HG02610 (cell line): ENCODE data around the gene DYNC2LI1.

ENCODE experiments used
- ATAC-seq: cut with Tn5 transposase; IDR thresholded peaks from one replicate; pipeline ENCODE4 v1.9.1; 2021; ENCODE audit warnings: mild to moderate bottlenecking, moderate library complexity; ENCODE audit not compliant: unreplicated experiment

DYNC2LI1 gene

DNA sequence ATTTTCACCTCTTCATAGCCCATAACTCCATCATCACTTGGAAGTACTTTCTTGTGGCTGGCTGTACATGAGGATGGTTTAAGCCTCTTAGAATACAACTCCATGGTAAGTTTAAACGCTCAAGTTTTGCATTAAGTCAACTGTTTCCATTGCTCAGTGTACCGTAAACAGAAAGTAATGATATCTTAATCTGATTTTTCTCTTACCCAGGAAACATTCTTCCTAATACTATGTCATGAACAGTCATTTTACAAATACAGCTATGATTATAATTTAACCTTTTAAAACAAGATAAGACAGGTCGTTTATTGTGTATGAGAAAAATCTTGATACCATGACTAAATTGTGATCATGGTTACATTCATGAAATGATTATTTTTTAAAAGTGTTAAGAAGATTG is 11.6 kb upstream of the DYNC2LI1 start:
- no peak for ATAC-seq

DNA sequence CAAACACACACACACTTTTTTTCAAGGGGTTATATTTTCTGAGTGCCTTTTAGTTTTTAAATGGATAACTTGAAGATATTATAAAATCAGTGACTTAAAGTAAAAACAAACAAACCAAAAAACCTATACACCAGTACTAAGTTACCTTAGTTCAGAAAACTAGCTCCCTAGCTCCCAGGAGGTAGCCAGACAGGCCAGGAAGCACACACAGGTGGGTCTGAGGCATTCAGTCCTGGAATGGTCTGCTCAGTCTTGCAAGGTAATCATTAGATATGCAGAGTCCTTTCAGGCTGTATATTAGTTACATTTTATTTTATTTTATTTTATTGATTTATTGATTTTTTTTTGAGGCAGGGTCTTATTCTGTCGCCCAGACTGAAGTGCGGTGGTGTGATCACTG is 10.7 kb upstream of the DYNC2LI1 start:
- ATAC-seq: no peak

DNA sequence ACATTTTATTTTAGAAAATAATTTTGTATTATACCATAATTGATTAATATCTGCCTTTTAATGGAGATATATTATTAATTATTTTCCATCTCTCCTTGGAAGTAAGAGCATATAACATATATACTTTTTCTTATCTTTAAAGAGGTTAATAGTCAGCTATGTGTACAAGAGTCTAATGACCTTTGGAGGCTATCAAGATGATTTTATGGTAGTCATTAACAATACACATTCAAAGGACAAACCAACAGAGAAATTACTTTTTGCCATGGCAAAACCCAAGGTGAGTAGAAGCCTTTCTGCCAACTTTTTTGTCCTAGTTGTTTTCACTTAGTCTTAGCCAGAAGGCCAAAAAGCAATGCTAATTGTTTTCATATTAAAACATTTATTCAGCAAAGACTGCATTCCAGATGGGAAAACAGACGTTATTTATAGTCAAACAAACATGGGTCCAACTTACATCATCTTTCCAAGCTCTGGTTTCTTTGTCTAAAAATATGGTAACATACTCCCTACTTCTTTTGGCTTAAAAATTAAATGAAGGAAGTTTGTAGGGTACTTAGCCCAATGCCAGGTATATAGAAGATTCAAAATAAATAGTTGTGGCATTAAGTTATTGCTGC is 9.6 kb upstream of the DYNC2LI1 start:
- no peak for ATAC-seq

DNA sequence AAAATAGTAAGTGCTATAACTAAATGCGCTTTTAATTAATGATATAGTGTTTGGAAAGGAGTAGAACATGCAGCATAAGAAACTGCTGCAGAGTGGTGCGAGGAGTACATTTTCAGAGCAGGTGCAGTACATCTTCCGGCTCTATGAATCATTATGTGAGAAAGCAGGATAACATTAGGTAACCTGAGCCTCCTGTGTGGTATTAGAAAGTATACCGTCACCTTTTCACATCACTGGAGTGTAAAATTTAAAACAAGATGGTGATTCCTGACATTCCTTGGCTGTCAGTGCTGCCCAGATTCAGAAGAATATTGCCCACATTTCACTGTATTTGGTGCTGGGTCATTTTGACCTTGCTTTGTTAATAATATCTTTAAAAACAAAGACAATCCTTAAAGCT is 7.8 kb upstream of the DYNC2LI1 start:
- ATAC-seq: no peak

DNA sequence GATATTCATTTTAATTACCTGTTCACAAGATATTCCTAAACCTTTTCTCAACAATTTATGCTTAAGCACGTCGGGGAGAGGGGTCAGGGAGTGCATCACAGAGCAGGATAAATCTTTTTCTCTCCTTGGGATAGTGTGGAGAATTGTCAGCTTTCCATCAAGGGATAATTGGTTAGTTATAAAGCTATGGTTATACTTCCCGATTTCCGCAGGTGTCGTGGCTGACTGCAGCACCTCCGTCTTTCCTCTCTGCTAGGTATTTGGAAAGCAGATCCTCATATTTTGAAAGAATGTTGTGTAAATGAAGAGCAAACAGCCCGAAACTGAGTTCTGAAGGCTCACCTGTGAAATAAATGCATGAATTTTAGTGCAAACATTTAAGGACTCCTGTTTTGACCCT is 778 bp downstream of the DYNC2LI1 start:
- ATAC-seq: no peak

DNA sequence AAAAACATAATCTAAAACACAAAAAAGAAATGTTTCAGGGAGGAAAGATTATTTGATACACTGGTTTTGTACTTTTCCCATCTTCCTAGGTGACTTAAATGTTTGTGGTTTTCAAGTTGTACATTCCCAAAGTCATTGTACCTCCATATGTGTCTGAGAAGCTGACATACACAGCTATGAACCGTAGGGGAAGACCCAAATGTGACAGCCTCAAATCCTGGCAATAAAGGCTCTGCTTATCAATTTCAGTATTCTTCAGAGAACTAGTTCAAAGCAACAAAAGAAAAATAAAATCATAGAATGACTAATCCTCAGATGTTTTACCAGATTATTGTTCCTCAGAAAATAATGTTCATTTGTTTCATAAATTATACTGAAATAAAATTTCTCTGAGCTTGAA is 2.5 kb downstream of the DYNC2LI1 start:
- no peak for ATAC-seq

DNA sequence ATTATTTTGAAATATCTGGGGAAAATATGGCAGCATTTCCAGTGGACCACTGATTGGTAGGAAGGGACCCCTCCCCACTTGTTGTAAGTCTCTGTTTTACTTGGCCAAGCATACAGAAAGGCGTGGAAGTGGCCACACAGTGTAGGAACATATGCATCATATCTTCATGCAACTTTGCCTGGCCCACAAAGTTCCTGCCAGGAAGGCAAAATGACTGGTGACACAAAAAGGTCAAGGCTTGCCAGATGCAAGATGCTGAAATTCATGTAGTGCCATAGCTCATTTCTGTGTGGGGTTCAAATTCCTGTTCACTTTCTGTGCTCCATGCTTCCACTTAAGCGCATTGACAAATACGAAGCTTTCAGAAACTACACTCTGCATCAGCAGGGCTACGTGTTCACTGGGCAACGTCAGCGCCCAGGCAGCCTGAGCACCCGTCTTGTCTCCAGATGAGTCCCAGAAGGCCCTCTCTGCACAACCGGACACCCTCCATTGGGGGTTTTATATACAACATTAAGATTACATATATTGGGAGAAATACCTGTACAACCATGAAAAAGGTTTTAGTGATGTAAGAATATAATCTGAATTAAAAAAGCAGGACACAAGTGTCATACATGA is 3.6 kb downstream of the DYNC2LI1 start:
- ATAC-seq: no peak

DNA sequence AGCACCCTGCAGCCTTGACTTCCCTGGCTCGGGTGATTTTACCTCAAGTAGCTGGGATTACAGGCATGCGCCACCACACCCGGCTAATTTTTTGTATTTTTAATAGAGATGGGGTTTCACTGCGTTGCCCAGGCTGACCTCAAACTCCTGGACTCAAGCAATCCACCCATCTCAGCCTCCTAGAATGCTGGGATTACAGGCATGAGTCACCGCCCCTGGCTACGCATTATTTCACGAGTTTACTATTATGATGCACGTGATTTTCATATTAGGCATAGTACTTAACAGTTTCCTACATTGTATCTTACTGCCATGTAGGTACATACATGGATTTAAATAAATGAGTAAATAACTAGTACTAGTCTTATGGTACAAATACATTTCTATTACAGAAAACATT is 4.4 kb downstream of the DYNC2LI1 start:
- ATAC-seq: no peak

DNA sequence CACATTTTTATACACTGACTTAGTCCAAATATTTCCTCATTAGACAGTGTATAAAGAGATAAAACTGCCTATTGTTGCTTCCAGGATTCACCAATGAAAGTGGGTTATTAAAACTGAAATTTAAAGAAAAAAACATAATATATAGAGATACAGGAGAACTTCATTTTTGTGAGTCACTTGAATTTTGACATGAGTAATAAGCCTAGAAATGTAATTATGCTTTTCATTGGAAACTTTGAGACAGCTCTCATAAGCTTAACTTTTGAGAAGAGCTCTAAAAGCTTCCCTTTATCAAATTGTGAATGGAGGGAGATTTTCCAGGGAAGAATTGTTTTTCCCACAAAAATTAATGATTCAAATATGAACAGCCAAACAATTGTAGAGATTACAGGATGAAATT is 14.1 kb downstream of the DYNC2LI1 start:
- ATAC-seq: no peak

DNA sequence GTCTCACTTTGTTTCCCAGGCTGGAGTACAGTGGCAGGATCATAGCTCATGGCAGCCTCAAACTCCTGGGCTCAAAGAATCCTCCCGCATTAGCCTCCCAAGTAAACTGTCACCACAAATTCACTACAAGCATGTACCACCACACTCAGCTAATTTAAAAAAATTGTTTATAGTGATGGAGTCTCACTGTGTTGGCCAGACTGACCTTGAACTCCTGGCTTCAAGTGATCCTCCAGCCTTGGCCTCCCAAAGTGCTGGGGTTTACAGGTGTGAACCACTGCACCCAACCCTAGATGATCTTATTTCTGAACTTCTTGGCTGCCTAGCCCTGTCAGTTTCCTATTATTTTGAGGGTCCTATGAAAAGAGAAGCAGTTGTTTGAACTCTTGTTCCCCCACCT is 14.8 kb downstream of the DYNC2LI1 start:
- no peak for ATAC-seq

DNA sequence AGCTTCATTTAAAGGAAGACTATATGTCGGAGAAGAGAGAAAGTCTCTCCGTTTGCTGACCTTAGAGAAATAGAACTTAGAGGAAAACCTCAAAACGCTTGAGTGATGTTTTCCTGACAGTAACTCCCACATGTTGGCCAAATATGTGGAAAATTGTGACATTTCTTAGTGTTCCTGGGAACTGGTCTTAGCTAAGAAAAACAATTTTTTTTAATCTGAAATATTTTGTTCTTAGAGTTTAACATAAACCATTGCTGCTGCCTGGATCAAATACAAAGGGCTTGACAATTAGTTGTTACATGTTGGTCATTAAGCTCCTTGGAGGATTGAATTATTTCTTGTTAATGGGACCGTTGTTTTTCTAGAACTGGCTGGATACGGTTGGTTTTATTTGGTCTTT is 16.3 kb downstream of the DYNC2LI1 start:
- no peak for ATAC-seq

DNA sequence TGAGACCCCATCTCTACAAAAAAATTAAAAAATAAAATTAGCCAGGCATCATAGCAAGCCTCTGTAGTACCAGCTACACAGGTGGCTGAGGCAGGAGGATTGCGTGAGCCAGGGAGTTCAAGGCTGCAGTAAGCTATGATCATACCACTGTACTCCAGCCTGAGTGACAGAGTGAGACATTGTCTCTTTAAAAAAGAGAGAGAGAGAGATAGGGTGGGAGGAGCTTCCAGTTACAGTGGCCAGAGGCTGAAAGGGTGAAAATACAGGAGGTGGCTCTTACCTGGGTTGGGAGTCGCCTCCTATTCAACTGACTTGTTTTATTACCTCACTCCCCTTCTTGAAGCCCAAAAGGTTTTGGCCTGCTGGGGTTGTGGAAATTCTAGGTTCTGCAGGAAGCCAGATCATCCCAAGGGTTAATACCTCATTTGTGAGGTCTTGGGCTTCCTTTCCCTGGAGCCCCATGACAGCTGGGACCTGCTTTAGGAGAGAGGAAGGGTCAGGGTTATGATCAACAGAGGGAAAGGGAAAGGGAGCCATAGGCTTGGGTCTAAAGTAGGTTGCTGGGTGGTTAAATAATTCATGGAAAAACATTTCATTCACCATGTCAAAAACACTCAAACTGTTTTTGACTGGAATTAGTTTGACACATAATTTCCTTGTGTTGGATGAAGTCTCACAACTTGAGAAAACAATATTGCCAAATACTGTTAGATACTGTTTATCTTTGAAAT is 17.4 kb downstream of the DYNC2LI1 start:
- no peak for ATAC-seq

DNA sequence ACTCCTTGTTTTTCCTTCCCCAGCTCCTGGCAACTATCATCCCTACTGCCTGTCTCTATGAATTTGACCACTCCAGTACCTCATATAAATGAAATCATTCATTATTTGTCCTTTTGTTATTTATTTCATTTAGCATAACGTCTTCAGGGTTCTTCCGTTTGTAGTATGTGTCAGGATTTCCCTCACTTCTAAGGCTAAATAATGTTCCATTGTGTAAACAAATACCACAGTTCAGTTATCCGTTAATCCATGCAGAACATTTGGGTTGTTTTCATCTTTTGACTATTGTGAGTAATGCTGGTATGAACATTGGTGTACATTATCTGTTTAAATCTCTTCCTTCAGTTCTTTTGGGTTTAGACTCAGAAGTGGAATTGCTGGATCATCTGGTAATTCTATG is 18.8 kb downstream of the DYNC2LI1 start:
- ATAC-seq: no peak

DNA sequence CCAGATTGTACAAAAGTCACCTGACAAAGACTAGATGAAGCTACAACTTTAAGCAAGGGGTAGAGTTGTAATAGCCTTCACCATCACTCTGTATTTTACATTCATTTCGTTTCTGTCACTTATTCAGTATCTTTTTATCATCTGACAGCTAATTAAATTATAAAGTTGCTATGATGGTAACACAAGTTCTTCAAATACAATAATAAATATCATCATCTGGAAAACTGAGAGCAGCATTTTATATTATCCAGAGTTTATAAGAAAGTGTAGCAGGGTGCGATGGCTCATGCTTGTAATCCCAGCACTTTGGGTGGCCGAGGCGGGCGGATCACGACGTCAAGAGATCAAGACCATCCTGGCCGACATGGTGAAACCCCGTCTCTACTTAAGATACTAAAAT is 21.1 kb downstream of the DYNC2LI1 start:
- no peak for ATAC-seq

DNA sequence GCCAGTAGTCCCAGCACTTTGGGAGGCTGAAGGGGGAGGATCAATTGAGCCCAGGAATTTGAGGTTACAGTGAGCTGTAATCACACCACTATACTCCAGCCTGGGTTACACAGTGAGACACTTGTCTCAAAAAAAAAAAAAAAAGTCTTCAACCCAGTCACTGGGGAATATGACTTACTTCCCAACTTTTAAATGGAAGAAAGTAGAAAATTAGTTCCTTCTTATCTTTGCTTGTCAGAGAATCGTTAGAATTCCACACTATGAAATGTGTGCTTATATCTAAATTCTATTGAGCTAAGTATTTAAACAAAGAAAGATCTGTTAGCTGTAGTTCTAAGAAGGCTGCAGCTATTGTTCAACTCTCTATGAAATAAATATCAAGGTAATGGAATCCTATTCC is 22.4 kb downstream of the DYNC2LI1 start:
- no peak for ATAC-seq

DNA sequence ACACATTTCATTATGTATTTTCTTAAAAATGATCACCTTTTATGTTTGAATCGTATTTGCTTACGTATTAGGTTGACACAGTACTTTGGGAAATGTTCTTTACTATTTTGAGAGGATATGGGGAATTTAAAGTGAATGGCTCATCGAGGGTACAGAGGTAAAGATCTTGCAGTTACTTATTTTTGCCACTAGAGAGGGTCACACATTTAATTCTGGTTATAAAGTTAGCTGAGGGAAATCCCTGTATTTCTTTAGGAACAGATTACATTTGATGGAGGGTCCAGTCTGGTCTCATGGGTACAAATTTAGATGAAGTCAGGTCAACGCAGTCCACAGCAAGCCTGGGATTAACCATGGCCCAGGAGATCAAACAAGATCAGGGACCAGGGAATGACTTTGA is 24.5 kb downstream of the DYNC2LI1 start:
- ATAC-seq: no peak

DNA sequence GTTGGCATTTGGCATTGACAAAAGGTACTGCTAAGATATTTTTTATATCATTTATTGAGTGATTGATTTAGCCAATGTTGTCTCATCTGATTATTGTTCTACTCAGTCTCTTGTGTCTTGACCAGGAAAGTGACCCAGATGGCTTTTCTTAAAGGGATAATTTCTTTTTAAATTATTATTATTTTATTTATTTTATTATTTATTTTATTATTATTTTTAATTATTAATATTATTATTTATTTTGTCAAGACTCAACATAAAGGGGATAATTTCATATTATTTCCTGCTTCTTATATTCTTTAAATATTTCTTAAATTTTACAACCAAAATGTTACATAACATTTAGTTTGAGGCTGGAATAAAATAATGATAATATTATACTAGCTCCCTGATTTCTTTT is 27.1 kb downstream of the DYNC2LI1 start:
- ATAC-seq: no peak

DNA sequence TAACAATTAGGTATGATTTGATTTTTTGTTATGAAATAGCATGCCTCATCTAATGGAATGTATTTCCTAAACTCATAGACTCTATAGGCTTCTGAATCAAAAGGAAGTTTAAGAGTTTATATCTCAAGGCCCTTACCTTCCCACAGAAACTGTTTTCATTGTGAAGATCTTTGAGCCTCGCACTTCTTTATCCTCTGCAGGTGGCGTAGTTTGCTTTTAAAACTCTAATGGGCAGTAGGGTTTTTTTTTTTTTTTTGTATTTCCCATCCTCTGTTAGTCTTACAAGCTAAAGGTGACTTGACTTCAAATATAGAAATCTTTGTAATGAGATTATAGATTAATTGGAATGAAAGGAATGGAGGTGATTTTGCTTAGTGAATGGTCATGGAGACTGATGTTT is 28.3 kb downstream of the DYNC2LI1 start:
- no peak for ATAC-seq

DNA sequence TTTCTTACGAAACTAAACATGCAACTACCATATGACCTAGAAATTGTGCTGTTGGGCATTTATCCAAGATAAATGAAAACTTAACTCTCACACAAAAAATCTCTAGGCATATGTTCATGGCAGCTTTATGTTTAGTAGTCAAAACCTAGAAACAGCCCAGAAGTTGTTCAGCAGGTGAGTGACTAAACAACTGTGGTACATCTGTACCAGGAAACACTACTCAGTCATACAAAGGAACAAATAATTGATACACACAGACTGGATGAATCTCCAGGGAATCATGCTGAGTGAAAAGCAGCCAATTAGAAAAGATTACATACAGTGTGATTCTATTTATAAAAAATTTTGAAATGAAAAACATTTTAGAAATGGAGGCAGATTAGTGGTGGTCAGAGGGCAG is 29.3 kb downstream of the DYNC2LI1 start:
- ATAC-seq: no peak

DNA sequence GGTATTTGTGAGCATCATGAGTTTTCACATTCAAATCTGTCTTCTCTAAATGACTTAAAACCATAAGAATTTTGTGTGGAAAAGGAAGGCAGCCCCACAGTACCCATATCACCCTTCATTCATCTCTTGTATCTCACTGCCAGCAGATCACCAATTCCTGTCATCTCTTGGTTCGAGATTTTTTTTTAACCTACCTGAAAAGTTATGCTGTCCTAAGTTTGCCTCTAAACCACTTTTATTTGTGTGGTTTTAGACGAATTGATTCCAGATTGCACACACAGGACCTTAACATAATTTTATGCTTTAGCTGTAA is 32.8 kb downstream of the DYNC2LI1 start:
- no peak for ATAC-seq

DNA sequence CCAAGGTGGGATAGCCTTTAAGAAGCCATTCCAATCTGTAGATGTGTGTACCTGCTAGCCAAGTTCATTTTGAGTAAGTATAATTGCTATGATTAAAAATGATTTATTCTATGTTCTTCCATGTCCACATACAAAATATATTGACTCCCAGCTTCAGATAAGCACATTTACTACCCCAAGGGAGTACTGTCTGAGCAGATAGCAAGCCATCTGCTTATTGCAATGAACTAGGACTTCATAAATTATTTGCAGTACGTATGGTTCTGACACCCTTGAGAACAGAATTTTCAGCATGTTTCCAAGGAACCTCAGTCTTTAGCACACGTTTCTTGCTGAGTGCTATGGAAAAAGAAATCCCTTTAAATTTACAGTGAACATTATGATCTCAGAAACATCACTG is 36.6 kb downstream of the DYNC2LI1 start:
- ATAC-seq: no peak

DNA sequence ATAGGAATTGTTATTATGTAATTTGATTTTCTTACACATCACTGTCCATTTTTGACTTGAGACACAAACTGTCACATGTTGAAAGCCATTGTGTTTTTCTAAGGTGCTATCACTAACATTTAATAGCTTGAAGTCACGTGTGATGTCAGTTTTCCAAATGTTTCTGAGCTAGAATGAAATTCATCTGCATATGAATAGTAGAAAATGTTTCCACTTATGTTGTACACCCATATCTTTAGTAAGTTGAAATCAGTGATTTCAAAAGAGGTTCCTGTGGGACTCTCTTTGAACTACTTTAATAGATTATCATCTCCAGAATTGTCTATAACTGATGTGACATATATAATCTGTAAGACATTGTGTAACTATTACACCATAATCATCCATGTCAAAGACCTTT is 37.0 kb downstream of the DYNC2LI1 start:
- no peak for ATAC-seq

DNA sequence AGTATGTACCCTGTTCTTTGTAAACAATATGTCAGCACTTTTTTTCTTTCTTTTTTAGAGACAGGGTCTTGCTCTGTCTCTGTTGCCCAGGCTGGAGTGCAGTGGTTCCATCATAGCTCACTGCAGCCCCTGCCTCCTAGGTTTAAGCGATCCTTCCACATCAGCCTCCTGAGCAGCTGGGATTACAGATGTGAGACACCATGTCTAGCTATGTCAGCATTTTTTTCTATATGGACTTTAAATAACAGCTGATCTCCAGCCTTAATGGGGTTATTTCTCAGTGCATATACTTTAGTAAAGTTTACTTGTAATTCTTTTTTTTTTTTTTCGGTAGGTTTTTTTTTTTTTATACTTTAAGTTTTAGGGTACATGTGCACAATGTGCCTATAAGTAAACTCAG is 38.2 kb downstream of the DYNC2LI1 start:
- ATAC-seq: no peak
